HG03108 (cell line): ENCODE measurements around the gene OGFOD3.
"Not testable (repeated sequence)": the region's sequence is repeated elsewhere in the genome, so short reads cannot be mapped to it uniquely, and the experiment has no call there.

Experiments used
- ATAC-seq: cut with Tn5 transposase; IDR thresholded peaks from one replicate; pipeline ENCODE4 v1.9.1; 2021; ENCODE audit warnings: moderate library complexity; ENCODE audit not compliant: unreplicated experiment

OGFOD3 gene

GRCh38 chr17:82418001-82418986, at the start of gene OGFOD3, which contains the start of gene HEXD:
Gene OGFOD3, minus strand, starts transcription at chr17:82418586. Its CDS starts 101 bp downstream, at chr17:82418485.
Gene HEXD, plus strand, starts transcription at chr17:82418347. Its CDS starts 1,453 bp downstream, at chr17:82419800.
- peak; percentile 66 for ATAC-seq

GRCh38 chr17:82465023-82465603, 46.7 kb upstream of the OGFOD3 start:
- ATAC-seq, result no peak

GRCh38 chr17:82464567-82464929, 46.2 kb upstream of the OGFOD3 start:
- no peak for ATAC-seq

- no peak for ATAC-seq
These were observed 45.7 kb upstream of the OGFOD3 start for GRCh38 chr17:82463925-82464566.

GRCh38 chr17:82463391-82463790, 45.0 kb upstream of the OGFOD3 start:
- ATAC-seq, result no peak

GRCh38 chr17:82461827-82462524, 43.6 kb upstream of the OGFOD3 start:
- ATAC-seq, result no peak

- not testable (repeated sequence) for ATAC-seq
These were observed 41.5 kb upstream of the OGFOD3 start for GRCh38 chr17:82459936-82460335.

- ATAC-seq, result no peak
These were observed 40.6 kb upstream of the OGFOD3 start for GRCh38 chr17:82458885-82459424.

GRCh38 chr17:82458179-82458884, 39.9 kb upstream of the OGFOD3 start, which contains the start of gene NARF:
Gene NARF, plus strand, starts transcription at chr17:82458741. Its CDS starts 63 bp downstream, at chr17:82458804.
- ATAC-seq, result peak; percentile 96

- no peak for ATAC-seq
These were observed 39.5 kb upstream of the OGFOD3 start for GRCh38 chr17:82457929-82458178.

GRCh38 chr17:82457073-82457928, 38.9 kb upstream of the OGFOD3 start:
- no peak for ATAC-seq

GRCh38 chr17:82453706-82454105, 35.3 kb upstream of the OGFOD3 start:
- not testable (repeated sequence) for ATAC-seq

- ATAC-seq, result not testable (repeated sequence)
These were observed 34.8 kb upstream of the OGFOD3 start for GRCh38 chr17:82453151-82453550.

- no peak for ATAC-seq
These were observed 33.8 kb upstream of the OGFOD3 start for GRCh38 chr17:82452162-82452561.

- ATAC-seq, result peak; percentile 44
These were observed 32.1 kb upstream of the OGFOD3 start, which contains the start of gene CYBC1 for GRCh38 chr17:82450357-82451106. Gene CYBC1, minus strand, starts transcription at chr17:82450752. Its CDS starts 1,498 bp downstream, at chr17:82449254.

GRCh38 chr17:82449883-82450356, 31.5 kb upstream of the OGFOD3 start:
- no peak for ATAC-seq

- ATAC-seq, result peak; percentile 57
These were observed 30.9 kb upstream of the OGFOD3 start for GRCh38 chr17:82449131-82449882.
